ENCODE data around the gene PCDH15. TPM values are rescaled to one million over a fixed set of nuclear protein-coding genes. Genes with fewer than 3 reads are reported as not detected.
"Not testable (repeated sequence)": the region's sequence is repeated elsewhere in the genome, so short reads cannot be mapped to it uniquely, and the experiment has no call there.

PCDH15 gene
- polyA plus RNA-seq, 1 donor from 2014 or later = not detected

- H3K27me3 Mint-ChIP-seq = no peaks in the 10 kb centered on the region
- H3K4me1 Mint-ChIP-seq = no peaks in the 10 kb centered on the region
- H3K36me3 Mint-ChIP-seq = no peaks in the 10 kb centered on the region
- peaks cover 0 to 4% (median 2%) of the 10 kb centered on the region in 3 donors for H3K9me3 Mint-ChIP-seq
- H3K4me3 Mint-ChIP-seq = no peak overlapping the region
- H3K27ac Mint-ChIP-seq = no peak overlapping the region
Measured at GRCh38 chr10:54449056-54449455, 352.0 kb downstream of the PCDH15 start.

- no peaks in the 10 kb centered on the region for H3K36me3 Mint-ChIP-seq
- peaks cover 0 to 6% (median 0%) of the 10 kb centered on the region in 3 donors for H3K9me3 Mint-ChIP-seq
- H3K4me3 Mint-ChIP-seq = no peak overlapping the region
- H3K27ac Mint-ChIP-seq = no peak overlapping the region
- H3K27me3 Mint-ChIP-seq = no peaks in the 10 kb centered on the region
- no peaks in the 10 kb centered on the region for H3K4me1 Mint-ChIP-seq
Measured at GRCh38 chr10:54444170-54444569, 356.9 kb downstream of the PCDH15 start.

- Mint-ChIP-seq H3K36me3 (no peaks in the 10 kb centered on the region), H3K27me3 (no peaks in the 10 kb centered on the region), H3K4me1 (no peaks in the 10 kb centered on the region), H3K9me3 (peaks cover 0 to 4% (median 0%) of the 10 kb centered on the region in 3 donors), H3K4me3 (no peak overlapping the region), H3K27ac (no peak overlapping the region)
Measured at GRCh38 chr10:54441275-54441674, 359.8 kb downstream of the PCDH15 start.

- no peaks in the 10 kb centered on the region for H3K4me1 Mint-ChIP-seq
- no peak overlapping the region for H3K4me3 Mint-ChIP-seq
- no peak overlapping the region for H3K27ac Mint-ChIP-seq
- H3K27me3 Mint-ChIP-seq = no peaks in the 10 kb centered on the region
- peaks cover under 1 to 14% (median 3%) of the 10 kb centered on the region in 3 donors for H3K9me3 Mint-ChIP-seq
- no peaks in the 10 kb centered on the region for H3K36me3 Mint-ChIP-seq
Measured at GRCh38 chr10:54434782-54435181, 366.2 kb downstream of the PCDH15 start.

- no peak overlapping the region for H3K27ac Mint-ChIP-seq
- no peaks in the 10 kb centered on the region for H3K36me3 Mint-ChIP-seq
- no peaks in the 10 kb centered on the region for H3K4me1 Mint-ChIP-seq
- no peaks in the 10 kb centered on the region for H3K27me3 Mint-ChIP-seq
- no peak overlapping the region for H3K4me3 Mint-ChIP-seq
- peaks cover 3 to 12% (median 5%) of the 10 kb centered on the region in 3 donors for H3K9me3 Mint-ChIP-seq
Measured at GRCh38 chr10:54415483-54415882, 385.5 kb downstream of the PCDH15 start.

- H3K4me3 Mint-ChIP-seq = no peak overlapping the region
- no peaks in the 10 kb centered on the region for H3K4me1 Mint-ChIP-seq
- no peaks in the 10 kb centered on the region for H3K36me3 Mint-ChIP-seq
- H3K27ac Mint-ChIP-seq = no peak overlapping the region
- peaks cover 2 to 4% (median 2%) of the 10 kb centered on the region in 3 donors for H3K9me3 Mint-ChIP-seq
- H3K27me3 Mint-ChIP-seq = no peaks in the 10 kb centered on the region
Measured at GRCh38 chr10:54402576-54402975, 398.5 kb downstream of the PCDH15 start.

GRCh38 chr10:54396031-54396430, 405.0 kb downstream of the PCDH15 start:
- Mint-ChIP-seq H3K9me3 (peaks cover 4 to 6% (median 4%) of the 10 kb centered on the region in 3 donors), H3K27me3 (no peaks in the 10 kb centered on the region), H3K4me3 (no peak overlapping the region), H3K4me1 (no peaks in the 10 kb centered on the region), H3K27ac (no peak overlapping the region), H3K36me3 (peaks cover 2% of the 10 kb centered on the region)

- H3K27ac Mint-ChIP-seq, H3K9me3 Mint-ChIP-seq, H3K36me3 Mint-ChIP-seq, H3K4me1 Mint-ChIP-seq, H3K27me3 Mint-ChIP-seq, H3K4me3 Mint-ChIP-seq: not testable (repeated sequence)
Measured at GRCh38 chr10:54394598-54394997, 406.4 kb downstream of the PCDH15 start.

- no peaks in the 10 kb centered on the region for H3K36me3 Mint-ChIP-seq
- no peak overlapping the region for H3K27ac Mint-ChIP-seq
- no peaks in the 10 kb centered on the region for H3K27me3 Mint-ChIP-seq
- no peaks in the 10 kb centered on the region for H3K4me1 Mint-ChIP-seq
- no peak overlapping the region for H3K4me3 Mint-ChIP-seq
- H3K9me3 Mint-ChIP-seq = no peaks in the 10 kb centered on the region
Measured at GRCh38 chr10:54372179-54372578, 428.9 kb downstream of the PCDH15 start.

- peaks cover 0 to 8% (median 0%) of the 10 kb centered on the region in 3 donors for H3K9me3 Mint-ChIP-seq
- no peaks in the 10 kb centered on the region for H3K27me3 Mint-ChIP-seq
- H3K4me1 Mint-ChIP-seq = no peaks in the 10 kb centered on the region
- H3K36me3 Mint-ChIP-seq = no peaks in the 10 kb centered on the region
- H3K4me3 Mint-ChIP-seq = no peak overlapping the region
- H3K27ac Mint-ChIP-seq = no peak overlapping the region
Measured at GRCh38 chr10:54368984-54369383, 432.0 kb downstream of the PCDH15 start.

GRCh38 chr10:54363390-54363789, 437.6 kb downstream of the PCDH15 start:
- Mint-ChIP-seq H3K9me3 (peaks cover 0 to 11% (median 3%) of the 10 kb centered on the region in 3 donors), H3K36me3 (no peaks in the 10 kb centered on the region), H3K27ac (no peak overlapping the region), H3K4me1 (no peaks in the 10 kb centered on the region), H3K27me3 (no peaks in the 10 kb centered on the region), H3K4me3 (no peak overlapping the region)

GRCh38 chr10:54342058-54342457, 459.0 kb downstream of the PCDH15 start:
- no peak overlapping the region for H3K4me3 Mint-ChIP-seq
- no peak overlapping the region for H3K27ac Mint-ChIP-seq
- no peaks in the 10 kb centered on the region for H3K4me1 Mint-ChIP-seq
- H3K9me3 Mint-ChIP-seq = peaks cover 0 to 17% (median 10%) of the 10 kb centered on the region in 3 donors
- no peaks in the 10 kb centered on the region for H3K36me3 Mint-ChIP-seq
- no peaks in the 10 kb centered on the region for H3K27me3 Mint-ChIP-seq

- Mint-ChIP-seq H3K4me3 (no peak overlapping the region), H3K27me3 (no peaks in the 10 kb centered on the region), H3K9me3 (peaks cover 0 to 6% (median 3%) of the 10 kb centered on the region in 3 donors), H3K4me1 (no peaks in the 10 kb centered on the region), H3K36me3 (no peaks in the 10 kb centered on the region), H3K27ac (no peak overlapping the region)
Measured at GRCh38 chr10:54335296-54335695, 465.7 kb downstream of the PCDH15 start.

- Mint-ChIP-seq H3K4me1 (no peaks in the 10 kb centered on the region), H3K27ac (no peak overlapping the region), H3K4me3 (no peak overlapping the region), H3K36me3 (no peaks in the 10 kb centered on the region), H3K27me3 (no peaks in the 10 kb centered on the region), H3K9me3 (peaks cover 0 to 12% (median 6%) of the 10 kb centered on the region in 3 donors)
Measured at GRCh38 chr10:54319341-54319740, 481.7 kb downstream of the PCDH15 start.

GRCh38 chr10:54318470-54318869, 482.6 kb downstream of the PCDH15 start:
- Mint-ChIP-seq H3K4me1 (no peaks in the 10 kb centered on the region), H3K36me3 (no peaks in the 10 kb centered on the region), H3K27ac (no peak overlapping the region), H3K9me3 (peaks cover 0 to 12% (median 6%) of the 10 kb centered on the region in 3 donors), H3K27me3 (no peaks in the 10 kb centered on the region), H3K4me3 (no peak overlapping the region)

GRCh38 chr10:54314430-54314829, 486.6 kb downstream of the PCDH15 start:
- Mint-ChIP-seq H3K27ac (no peak overlapping the region), H3K27me3 (no peaks in the 10 kb centered on the region)

More at GRCh38 chr10:54314430-54314829, 486.6 kb downstream of the PCDH15 start:
- no peaks in the 10 kb centered on the region for H3K4me1 Mint-ChIP-seq
- peaks cover 0 to 17% (median 6%) of the 10 kb centered on the region in 3 donors for H3K9me3 Mint-ChIP-seq
- no peaks in the 10 kb centered on the region for H3K36me3 Mint-ChIP-seq
- H3K4me3 Mint-ChIP-seq = no peak overlapping the region

Measured in IgD-negative memory B cell (primary cell).